HCT116 (cell line): ENCODE measurements around the gene TENM4. TPM values are rescaled to one million over a fixed set of nuclear protein-coding genes. Genes with fewer than 3 reads are reported as not detected.

Source experiments
- ATAC-seq: fragments of 200-7000 bp; cut with Tn5 transposase; 2 replicates; pipeline ENCODE4 v1.9.1; 2020; ENCODE audit warnings: mild to moderate bottlenecking, moderate library complexity
- BruUV-seq: library from RNA; stranded (reverse); fragments of 400-500 nt; replicated peaks from 2 replicates; lab custom pipeline; 2021; lab: Mats Ljungman, UMichigan
- CTCF ChIA-PET: fragments of 300-600 bp; sonication (Branson Sonifier 250); formaldehyde crosslinking; loops from one replicate; lab custom pipeline; 2021; ENCODE audit warnings: antibody characterized with exemption; lab: Charles Lee
- POLR2A ChIA-PET: fragments of 300-600, 350-600 bp; sonication (Branson Sonifier 250); formaldehyde crosslinking; loops from one replicate; lab custom pipeline; 2021; ENCODE audit warnings: antibody characterized with exemption; lab: Charles Lee
- RAD21 ChIA-PET, 2 experiments: fragments of 300-600 bp; sonication (Branson Sonifier 250); formaldehyde crosslinking; loops; one replicate each; lab custom pipeline; 2023; ENCODE audit warnings: low total read pairs in 2 of 2; ENCODE audit not compliant: uncharacterized antibody in 2 of 2, unreplicated experiment in 2 of 2, low non-redundant PET in 1 of 2; lab: Charles Lee
- DNase-seq: peaks from one replicate; pipeline ENCODE4 v3.0.0-alpha.2; 2010; ENCODE audit warnings: low read depth, low spot score
- H2AFZ ChIP-seq: fragments of 200-600 bp; shearing (Covaris generic), sonication (generic); 2 replicates; pipeline ENCODE4 v1.6.1; 2017; ENCODE audit warnings: low read depth, mixed run types, mixed read lengths, antibody characterized with exemption, low read length; ENCODE audit not compliant: poor library complexity, severe bottlenecking
- H3K27ac ChIP-seq: 2 replicates; pipeline ENCODE4 v1.5.1; 2012; ENCODE audit warnings: low read depth, low read length
- H3K27me3 ChIP-seq: fragments of 200-600 bp; sonication (generic); 2 replicates; pipeline ENCODE4 v1.6.1; 2016; ENCODE audit warnings: mixed run types, low read length, mixed read lengths; ENCODE audit not compliant: insufficient read depth
- H3K36me3 ChIP-seq, 2 experiments: fragments of 200-500 bp in 1 of 2; fragments of 200-600 bp in 1 of 2; sonication (Bioruptor generic) in 1 of 2; sonication (generic) in 1 of 2; 2 replicates each; pipeline versions ENCODE4 v1.5.1 to v1.6.1; 2014 to 2016; ENCODE audit warnings: low read length in 2 of 2, inconsistent platforms in 1 of 2, mixed read lengths in 1 of 2, mixed run types in 1 of 2; ENCODE audit not compliant: insufficient read depth in 2 of 2, control insufficient read depth in 1 of 2
- H3K4me1 ChIP-seq, 2 experiments: fragments of 200-600 bp in 1 of 2; sonication (generic) in 1 of 2; 2 replicates each; pipeline versions ENCODE4 v1.5.1 to v1.6.1; 2012 to 2017; ENCODE audit warnings: low read length in 2 of 2, inconsistent platforms in 1 of 2, mild to moderate bottlenecking in 1 of 2, mixed read lengths in 1 of 2, mixed run types in 1 of 2, moderate library complexity in 1 of 2; ENCODE audit not compliant: insufficient read depth in 2 of 2, control insufficient read depth in 1 of 2
- H3K4me2 ChIP-seq: fragments of 200-600 bp; sonication (generic); 2 replicates; pipeline ENCODE4 v1.6.1; 2017; ENCODE audit warnings: mixed run types, low read length, mixed read lengths
- H3K4me3 ChIP-seq, 2 experiments: fragments of 200-600 bp in 1 of 2; sonication (generic) in 1 of 2; replicated peaks in 1 of 2; 2 replicates each; pipeline ENCODE4 v1.5.1; 2011 to 2016; ENCODE audit warnings: low read length in 2 of 2, control low read depth in 1 of 2, low read depth in 1 of 2, mild to moderate bottlenecking in 1 of 2, mixed read lengths in 1 of 2, mixed run types in 1 of 2
- H3K79me2 ChIP-seq: fragments of 200-600 bp; sonication (generic); 2 replicates; pipeline ENCODE4 v1.6.1; 2017; ENCODE audit warnings: mild to moderate bottlenecking, mixed run types, low read length, moderate library complexity, mixed read lengths; ENCODE audit not compliant: insufficient read depth
- H3K9ac ChIP-seq: fragments of 200-600 bp; sonication (generic); 2 replicates; pipeline ENCODE4 v1.6.1; 2016; ENCODE audit warnings: low read length, mixed read lengths
- H3K9me2 ChIP-seq: fragments of 200-600 bp; sonication (generic), shearing (Covaris generic); 2 replicates; pipeline ENCODE4 v1.6.1; 2017; ENCODE audit warnings: mixed run types, mild to moderate bottlenecking, moderate library complexity; ENCODE audit not compliant: insufficient read depth
- H3K9me3 ChIP-seq, 2 experiments: fragments of 200-500 bp in 1 of 2; fragments of 200-600 bp in 1 of 2; sonication (Bioruptor generic) in 1 of 2; sonication (generic) in 1 of 2; 2 replicates each; pipeline ENCODE4 v1.6.1; 2014 to 2017; ENCODE audit warnings: low read length in 2 of 2, mixed read lengths in 2 of 2, inconsistent platforms in 1 of 2, low read depth in 1 of 2, mild to moderate bottlenecking in 1 of 2, mixed run types in 1 of 2, moderate library complexity in 1 of 2; ENCODE audit not compliant: control insufficient read depth in 1 of 2, insufficient read depth in 1 of 2
- H4K20me1 ChIP-seq: fragments of 200-600 bp; sonication (generic), shearing (Covaris generic); 2 replicates; pipeline ENCODE4 v1.6.1; 2017; ENCODE audit warnings: mixed run types, mild to moderate bottlenecking, moderate library complexity; ENCODE audit not compliant: insufficient read depth
- ATF3 ChIP-seq: IDR thresholded peaks from 2 replicates; pipeline ENCODE4 v1.6.1; 2012
- CBX3 ChIP-seq: IDR thresholded peaks from 2 replicates; pipeline ENCODE4 v1.6.1; 2012; ENCODE audit warnings: low read depth
- EGR1 ChIP-seq: IDR thresholded peaks from 2 replicates; pipeline ENCODE4 v1.6.1; 2012; ENCODE audit warnings: low read depth
- EZH2 ChIP-seq: fragments of 200-600 bp; sonication (generic); IDR thresholded peaks from 2 replicates; pipeline ENCODE4 v1.6.1; 2017; ENCODE audit warnings: antibody characterized with exemption, mixed run types
- EZH2phosphoT487 ChIP-seq: fragments of 200-600 bp; IDR thresholded peaks from 2 replicates; pipeline ENCODE4 v1.6.1; 2018; ENCODE audit warnings: antibody characterized with exemption, borderline replicate concordance
- FOSL1 ChIP-seq: IDR thresholded peaks from 2 replicates; pipeline ENCODE4 v1.6.1; 2012; ENCODE audit warnings: low read depth
- JUND ChIP-seq: IDR thresholded peaks from 2 replicates; pipeline ENCODE4 v1.6.1; 2012
- RAD21 ChIP-seq: IDR thresholded peaks from 2 replicates; pipeline ENCODE4 v1.6.1; 2012; ENCODE audit warnings: low read depth, mild to moderate bottlenecking
- SIN3A ChIP-seq: IDR thresholded peaks from 2 replicates; pipeline ENCODE4 v1.6.1; 2012; ENCODE audit warnings: low read depth
- SP1 ChIP-seq: IDR thresholded peaks from 2 replicates; pipeline ENCODE4 v1.6.1; 2012; ENCODE audit warnings: low read depth
- SRF ChIP-seq: IDR thresholded peaks from 2 replicates; pipeline ENCODE4 v1.6.1; 2012; ENCODE audit warnings: low read depth
- TCF7L2 ChIP-seq: IDR thresholded peaks from 2 replicates; pipeline ENCODE4 v1.7.0; 2011; ENCODE audit warnings: borderline replicate concordance, inconsistent platforms; ENCODE audit not compliant: insufficient read depth, insufficient read length; ENCODE audit errors: extremely low read depth
- YY1 ChIP-seq: IDR thresholded peaks from 2 replicates; pipeline ENCODE4 v1.6.1; 2011; ENCODE audit warnings: low read length, low read depth, moderate library complexity, mild to moderate bottlenecking; ENCODE audit not compliant: insufficient replicate concordance; ENCODE audit errors: extremely low read depth
- ZBTB33 ChIP-seq: IDR thresholded peaks from 2 replicates; pipeline ENCODE4 v1.6.1; 2011; ENCODE audit warnings: mild to moderate bottlenecking, low read length, moderate library complexity; ENCODE audit not compliant: insufficient replicate concordance; ENCODE audit errors: extremely low read depth
- ZFX ChIP-seq: fragments of 450-650 bp; IDR thresholded peaks from 2 replicates; pipeline ENCODE4 v1.6.1; 2017
- ZNF274 ChIP-seq: fragments of 200-500 bp; sonication (Bioruptor generic); IDR thresholded peaks from 2 replicates; pipeline ENCODE4 v1.6.1; 2014; ENCODE audit warnings: mild to moderate bottlenecking, low read depth, low read length, inconsistent platforms
- intact Hi-C: fragments of 100-400 bp; cut with micrococcal nuclease; formaldehyde crosslinking; loops from 2 replicates; pipeline ENCODE4 v1.10.0; 2022
- total RNA-seq: library from RNA; stranded (reverse); gene quantifications from one replicate; pipeline ENCODE4 v1.2.1, GENCODE V29; 2021; ENCODE audit not compliant: unreplicated experiment
- TF ChIP-seq, protein P1 (sequence below): IDR thresholded peaks from 2 replicates; pipeline ENCODE4 v1.6.1; 2012; ENCODE audit warnings: low read depth
- TF ChIP-seq, protein P2 (sequence below): IDR thresholded peaks from 2 replicates; pipeline ENCODE4 v1.6.1; 2012

TENM4 gene
- total RNA-seq, 1 experiment from 2014 or later: 0.05 TPM

- H2AFZ ChIP-seq: no peak overlapping the region
- ChIA-PET POLR2A (interaction anchor here (1.6 kb wide), 1 partner anchor 71 kb away, joined by 4 read pairs; no protein-coding TSS in a partner anchor), RAD21 (interaction anchor here (0.7 to 1.8 kb wide), 4 partner anchors 65 to 71 kb away, joined by 8 to 24 read pairs (median 10); no protein-coding TSS in a partner anchor), CTCF (interaction anchor here (0.6 to 4.1 kb wide), 22 partner anchors 9 to 487 kb away, joined by 3 to 158 read pairs (median 4); partner anchors contain the start of gene NARS2)
- no peaks in the 10 kb centered on the region for H3K9me3 ChIP-seq
- intact Hi-C loops: loop anchor here (1.0 kb wide), 1 partner anchor 69 kb away; no protein-coding TSS in a partner anchor
- peaks cover 11% of the 10 kb centered on the region; the same call in 1 of the 2 replicates for H3K27me3 ChIP-seq
- H3K4me3 ChIP-seq: no peak overlapping the region
- H3K4me2 ChIP-seq: peak overlapping the region; percentile 52
- BruUV-seq: no TSS peak
- H3K4me1 ChIP-seq: peaks cover 10 to 18% of the 10 kb centered on the region in 2 experiments
- H3K9me2 ChIP-seq: no peaks in the 10 kb centered on the region
- H3K27ac ChIP-seq: no peak overlapping the region
- H3K36me3 ChIP-seq: no peaks in the 10 kb centered on the region
- no peaks in the 10 kb centered on the region for H4K20me1 ChIP-seq
- H3K79me2 ChIP-seq: no peaks in the 10 kb centered on the region
- H3K9ac ChIP-seq: no peak overlapping the region
- DNase-seq (peak; percentile 73), ATAC-seq (peak; percentile 95)
- TF ChIP-seq RAD21: peak; percentile 77
- TF ChIP-seq ATF3: peak; percentile 77
- TF ChIP-seq, protein P1, sequence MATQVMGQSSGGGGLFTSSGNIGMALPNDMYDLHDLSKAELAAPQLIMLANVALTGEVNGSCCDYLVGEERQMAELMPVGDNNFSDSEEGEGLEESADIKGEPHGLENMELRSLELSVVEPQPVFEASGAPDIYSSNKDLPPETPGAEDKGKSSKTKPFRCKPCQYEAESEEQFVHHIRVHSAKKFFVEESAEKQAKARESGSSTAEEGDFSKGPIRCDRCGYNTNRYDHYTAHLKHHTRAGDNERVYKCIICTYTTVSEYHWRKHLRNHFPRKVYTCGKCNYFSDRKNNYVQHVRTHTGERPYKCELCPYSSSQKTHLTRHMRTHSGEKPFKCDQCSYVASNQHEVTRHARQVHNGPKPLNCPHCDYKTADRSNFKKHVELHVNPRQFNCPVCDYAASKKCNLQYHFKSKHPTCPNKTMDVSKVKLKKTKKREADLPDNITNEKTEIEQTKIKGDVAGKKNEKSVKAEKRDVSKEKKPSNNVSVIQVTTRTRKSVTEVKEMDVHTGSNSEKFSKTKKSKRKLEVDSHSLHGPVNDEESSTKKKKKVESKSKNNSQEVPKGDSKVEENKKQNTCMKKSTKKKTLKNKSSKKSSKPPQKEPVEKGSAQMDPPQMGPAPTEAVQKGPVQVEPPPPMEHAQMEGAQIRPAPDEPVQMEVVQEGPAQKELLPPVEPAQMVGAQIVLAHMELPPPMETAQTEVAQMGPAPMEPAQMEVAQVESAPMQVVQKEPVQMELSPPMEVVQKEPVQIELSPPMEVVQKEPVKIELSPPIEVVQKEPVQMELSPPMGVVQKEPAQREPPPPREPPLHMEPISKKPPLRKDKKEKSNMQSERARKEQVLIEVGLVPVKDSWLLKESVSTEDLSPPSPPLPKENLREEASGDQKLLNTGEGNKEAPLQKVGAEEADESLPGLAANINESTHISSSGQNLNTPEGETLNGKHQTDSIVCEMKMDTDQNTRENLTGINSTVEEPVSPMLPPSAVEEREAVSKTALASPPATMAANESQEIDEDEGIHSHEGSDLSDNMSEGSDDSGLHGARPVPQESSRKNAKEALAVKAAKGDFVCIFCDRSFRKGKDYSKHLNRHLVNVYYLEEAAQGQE: no peak
- TF ChIP-seq FOSL1: peak; percentile 75
- TF ChIP-seq EZH2: no peak
- TF ChIP-seq EZH2phosphoT487: no peak
- TF ChIP-seq YY1: no peak
- 0 out of 2 replicates have a peak, but pooled peaks have one; percentile 8 for TF ChIP-seq SP1
- no peak for TF ChIP-seq SIN3A
- TF ChIP-seq ZBTB33: no peak
- peak; percentile 70 for TF ChIP-seq JUND
- no peak for TF ChIP-seq EGR1
- no peak for TF ChIP-seq ZNF274
- TF ChIP-seq TCF7L2: peak; percentile 24
- TF ChIP-seq ZFX: no peak
- TF ChIP-seq SRF: 0 out of 2 replicates have a peak, but pooled peaks have one; percentile 34
- no peak; the same call in 1 of the 2 replicates for TF ChIP-seq CBX3
- TF ChIP-seq, protein P2, sequence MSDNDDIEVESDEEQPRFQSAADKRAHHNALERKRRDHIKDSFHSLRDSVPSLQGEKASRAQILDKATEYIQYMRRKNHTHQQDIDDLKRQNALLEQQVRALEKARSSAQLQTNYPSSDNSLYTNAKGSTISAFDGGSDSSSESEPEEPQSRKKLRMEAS: no peak
Measured at GRCh38 chr11:78715639-78716311, 725.1 kb downstream of the TENM4 start.
